Suprapubic skin (tissue), 4 donors: Measurements from ENCODE around the gene DPYD.

Source experiments
- EP300 ChIP-seq: sonication (generic); formaldehyde crosslinking; IDR thresholded peaks from one replicate; pipeline ENCODE4 v1.6.1; 2017; ENCODE audit warnings: antibody characterized with exemption
- POLR2A ChIP-seq, 2 donors: fragments of 450-650 bp; IDR thresholded peaks; one replicate each; pipeline ENCODE4 v1.6.1; 2017; ENCODE audit warnings: antibody characterized with exemption in 2 of 2, mild to moderate bottlenecking in 2 of 2, moderate library complexity in 2 of 2
- POLR2AphosphoS5 ChIP-seq, 3 donors: sonication (generic); formaldehyde crosslinking; IDR thresholded peaks; one replicate each; pipeline ENCODE4 v1.6.1; 2017; ENCODE audit warnings: antibody characterized with exemption in 3 of 3
- TF ChIP-seq, protein P1 (sequence below), 2 donors: fragments of 200-600 bp in 1 of 2; fragments of 450-650 bp in 1 of 2; sonication (generic) in 1 of 2; IDR thresholded peaks; one replicate each; pipeline ENCODE4 v1.5.1; 2016 to 2019; ENCODE audit warnings: antibody characterized with exemption in 2 of 2, mild to moderate bottlenecking in 1 of 2, moderate library complexity in 1 of 2

DNA sequence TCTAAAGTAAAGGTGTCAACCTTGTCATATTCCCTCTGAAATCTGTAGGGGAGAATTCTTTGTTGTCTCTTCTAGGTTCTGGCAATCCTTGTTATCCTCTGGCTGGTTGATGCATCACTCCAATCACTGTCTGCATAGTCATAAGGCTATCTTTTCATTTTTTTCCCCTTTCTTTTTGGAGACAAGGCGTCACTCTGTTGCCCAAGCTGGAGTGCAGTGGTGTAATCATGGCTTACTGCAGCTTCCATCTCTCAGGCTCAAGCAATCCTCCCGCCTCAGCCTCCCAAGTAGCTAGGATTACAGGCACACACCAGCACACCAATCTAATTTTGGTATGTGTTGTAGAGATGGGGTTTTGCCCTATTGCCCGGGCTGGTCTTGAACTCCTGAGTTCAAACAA is 12.9 kb downstream of the DPYD start:
- TF ChIP-seq, protein P1, sequence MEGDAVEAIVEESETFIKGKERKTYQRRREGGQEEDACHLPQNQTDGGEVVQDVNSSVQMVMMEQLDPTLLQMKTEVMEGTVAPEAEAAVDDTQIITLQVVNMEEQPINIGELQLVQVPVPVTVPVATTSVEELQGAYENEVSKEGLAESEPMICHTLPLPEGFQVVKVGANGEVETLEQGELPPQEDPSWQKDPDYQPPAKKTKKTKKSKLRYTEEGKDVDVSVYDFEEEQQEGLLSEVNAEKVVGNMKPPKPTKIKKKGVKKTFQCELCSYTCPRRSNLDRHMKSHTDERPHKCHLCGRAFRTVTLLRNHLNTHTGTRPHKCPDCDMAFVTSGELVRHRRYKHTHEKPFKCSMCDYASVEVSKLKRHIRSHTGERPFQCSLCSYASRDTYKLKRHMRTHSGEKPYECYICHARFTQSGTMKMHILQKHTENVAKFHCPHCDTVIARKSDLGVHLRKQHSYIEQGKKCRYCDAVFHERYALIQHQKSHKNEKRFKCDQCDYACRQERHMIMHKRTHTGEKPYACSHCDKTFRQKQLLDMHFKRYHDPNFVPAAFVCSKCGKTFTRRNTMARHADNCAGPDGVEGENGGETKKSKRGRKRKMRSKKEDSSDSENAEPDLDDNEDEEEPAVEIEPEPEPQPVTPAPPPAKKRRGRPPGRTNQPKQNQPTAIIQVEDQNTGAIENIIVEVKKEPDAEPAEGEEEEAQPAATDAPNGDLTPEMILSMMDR (IDR thresholded peaks at IDR 0.05), result no peak
- TF ChIP-seq POLR2AphosphoS5 (IDR thresholded peaks at IDR 0.05) (no peak), EP300 (no peak), POLR2A (IDR thresholded peaks at IDR 0.05) (no peak)
